Activated naive CD8-positive, alpha-beta T cell (primary cell): Measurements from ENCODE around the gene PTX3.

ENCODE experiments used
- H3K27ac Mint-ChIP-seq: one replicate; pipeline ENCODE4 v1.8.0; 2021; ENCODE audit warnings: mixed read lengths
- H3K27me3 Mint-ChIP-seq: one replicate; pipeline ENCODE4 v1.8.0; 2021; ENCODE audit warnings: mixed read lengths
- H3K36me3 Mint-ChIP-seq: one replicate; pipeline ENCODE4 v1.8.0; 2021; ENCODE audit warnings: mixed read lengths
- H3K4me1 Mint-ChIP-seq: one replicate; pipeline ENCODE4 v1.8.0; 2021; ENCODE audit warnings: low read depth, mixed read lengths
- H3K4me3 Mint-ChIP-seq: one replicate; pipeline ENCODE4 v1.8.0; 2021; ENCODE audit warnings: mild to moderate bottlenecking, mixed read lengths
- H3K9me3 Mint-ChIP-seq: one replicate; pipeline ENCODE4 v1.8.0; 2021; ENCODE audit warnings: low read depth, mixed read lengths

The PTX3 gene

GRCh38 chr3:157445857-157446256 lies 9.2 kb downstream of the PTX3 start:
- no peaks in the 10 kb centered on the region for H3K4me1 Mint-ChIP-seq
- peaks cover 2% of the 10 kb centered on the region for H3K27me3 Mint-ChIP-seq
- peaks cover 3% of the 10 kb centered on the region for H3K36me3 Mint-ChIP-seq
- no peak overlapping the region for H3K27ac Mint-ChIP-seq
- H3K9me3 Mint-ChIP-seq = no peaks in the 10 kb centered on the region
- H3K4me3 Mint-ChIP-seq = no peak overlapping the region

DNA sequence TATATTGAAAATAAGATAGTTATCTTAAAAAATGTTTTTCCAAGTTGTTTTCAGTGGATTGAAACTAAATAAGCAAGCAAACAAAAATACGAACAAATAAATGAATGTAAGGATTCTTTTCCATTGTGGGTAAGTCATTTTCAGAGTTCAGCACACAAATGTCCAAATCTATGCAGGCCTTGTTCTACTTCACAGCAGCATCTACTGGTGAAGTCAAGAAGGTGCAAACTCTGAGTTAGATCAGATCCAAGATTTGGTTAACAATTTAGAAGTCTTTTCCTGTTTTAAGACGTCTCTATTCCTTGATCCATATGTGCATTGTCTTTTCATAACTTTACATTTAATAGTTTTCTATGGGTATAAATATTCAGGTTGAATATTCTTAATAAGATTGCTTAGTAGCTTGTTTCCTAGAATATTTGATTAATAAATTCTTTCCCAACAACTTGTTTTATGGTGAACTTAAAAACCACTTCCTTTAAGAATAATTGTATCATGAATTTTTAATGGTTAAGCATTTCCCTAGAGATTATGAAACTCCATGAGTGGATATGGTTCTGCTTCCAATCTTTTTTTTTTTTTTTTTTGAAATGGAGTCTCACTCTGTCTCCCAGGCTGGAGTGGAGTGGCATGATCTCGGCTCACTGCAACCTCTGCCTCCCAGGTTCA lies 10.5 kb downstream of the PTX3 start:
- H3K9me3 Mint-ChIP-seq = no peaks in the 10 kb centered on the region
- peaks cover 6% of the 10 kb centered on the region for H3K27me3 Mint-ChIP-seq
- no peak overlapping the region for H3K27ac Mint-ChIP-seq
- H3K4me3 Mint-ChIP-seq = no peak overlapping the region
- H3K4me1 Mint-ChIP-seq = no peaks in the 10 kb centered on the region
- H3K36me3 Mint-ChIP-seq = peaks cover 3% of the 10 kb centered on the region

- H3K27me3 Mint-ChIP-seq = peaks cover 8% of the 10 kb centered on the region
- H3K9me3 Mint-ChIP-seq = peaks cover 3% of the 10 kb centered on the region
- no peak overlapping the region for H3K4me3 Mint-ChIP-seq
- H3K4me1 Mint-ChIP-seq = no peaks in the 10 kb centered on the region
- H3K36me3 Mint-ChIP-seq = no peaks in the 10 kb centered on the region
- no peak overlapping the region for H3K27ac Mint-ChIP-seq
Measured at GRCh38 chr3:157452097-157452496, 15.4 kb downstream of the PTX3 start.

- Mint-ChIP-seq H3K9me3 (peaks cover 3% of the 10 kb centered on the region), H3K4me3 (no peak overlapping the region), H3K4me1 (no peaks in the 10 kb centered on the region), H3K36me3 (no peaks in the 10 kb centered on the region), H3K27ac (no peak overlapping the region), H3K27me3 (peaks cover 15% of the 10 kb centered on the region)
Measured at GRCh38 chr3:157453824-157454223, 17.2 kb downstream of the PTX3 start.

- peaks cover 17% of the 10 kb centered on the region for H3K27me3 Mint-ChIP-seq
- no peaks in the 10 kb centered on the region for H3K4me1 Mint-ChIP-seq
- no peak overlapping the region for H3K27ac Mint-ChIP-seq
- H3K36me3 Mint-ChIP-seq = no peaks in the 10 kb centered on the region
- H3K9me3 Mint-ChIP-seq = peaks cover 3% of the 10 kb centered on the region
- no peak overlapping the region for H3K4me3 Mint-ChIP-seq
Measured at GRCh38 chr3:157459706-157460105, 23.1 kb downstream of the PTX3 start.

- no peak overlapping the region for H3K4me3 Mint-ChIP-seq
- H3K27me3 Mint-ChIP-seq = peaks cover 17% of the 10 kb centered on the region
- peaks cover 3% of the 10 kb centered on the region for H3K9me3 Mint-ChIP-seq
- H3K4me1 Mint-ChIP-seq = no peaks in the 10 kb centered on the region
- no peaks in the 10 kb centered on the region for H3K36me3 Mint-ChIP-seq
- H3K27ac Mint-ChIP-seq = no peak overlapping the region
Measured at GRCh38 chr3:157460253-157460652, 23.6 kb downstream of the PTX3 start.

GRCh38 chr3:157463816-157464215 lies 27.2 kb downstream of the PTX3 start:
- H3K4me1 Mint-ChIP-seq = no peaks in the 10 kb centered on the region
- H3K27me3 Mint-ChIP-seq = peaks cover 11% of the 10 kb centered on the region
- no peaks in the 10 kb centered on the region for H3K36me3 Mint-ChIP-seq
- no peak overlapping the region for H3K4me3 Mint-ChIP-seq
- no peaks in the 10 kb centered on the region for H3K9me3 Mint-ChIP-seq
- H3K27ac Mint-ChIP-seq = no peak overlapping the region

DNA sequence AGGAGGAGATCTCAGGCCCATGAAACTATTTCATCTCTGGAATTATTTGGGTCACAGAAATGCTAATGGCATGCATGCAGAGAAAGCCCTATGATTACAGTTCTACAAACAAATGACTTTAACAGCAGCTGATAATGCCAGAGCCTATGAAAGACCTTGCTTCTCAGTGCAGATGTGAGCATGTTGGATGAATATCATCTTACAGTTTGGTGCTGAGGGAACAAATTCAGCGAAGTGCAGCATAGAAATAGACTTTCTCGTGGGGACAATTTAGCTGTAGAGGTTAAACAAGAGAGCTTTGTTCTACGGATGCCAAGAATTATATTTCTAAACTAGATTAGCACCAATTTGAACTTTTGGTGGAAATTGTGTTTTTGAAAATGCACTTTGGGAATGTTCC lies 27.7 kb downstream of the PTX3 start:
- peaks cover 9% of the 10 kb centered on the region for H3K27me3 Mint-ChIP-seq
- no peak overlapping the region for H3K4me3 Mint-ChIP-seq
- H3K27ac Mint-ChIP-seq = no peak overlapping the region
- H3K9me3 Mint-ChIP-seq = no peaks in the 10 kb centered on the region
- no peaks in the 10 kb centered on the region for H3K36me3 Mint-ChIP-seq
- no peaks in the 10 kb centered on the region for H3K4me1 Mint-ChIP-seq

DNA sequence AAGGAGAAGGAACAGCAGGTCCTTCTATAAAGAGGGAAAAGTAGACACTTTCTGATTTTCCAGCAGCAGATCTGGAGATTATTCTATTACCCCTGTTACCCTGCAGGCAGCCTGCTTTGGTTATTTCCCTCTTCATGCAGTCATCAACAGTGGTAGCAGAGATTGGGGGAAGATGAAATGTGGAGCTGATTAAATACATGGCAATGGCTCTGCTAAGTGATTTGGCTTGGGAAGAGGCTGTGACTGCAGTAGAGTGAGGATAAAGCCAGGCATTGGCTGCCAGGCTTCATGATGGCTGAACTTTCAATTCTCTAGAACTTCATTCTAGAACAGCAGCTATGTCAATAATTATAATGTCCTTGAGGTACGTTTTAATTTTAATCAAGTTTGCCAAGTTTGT lies 29.1 kb downstream of the PTX3 start:
- H3K27ac Mint-ChIP-seq = no peak overlapping the region
- H3K27me3 Mint-ChIP-seq = peaks cover 2% of the 10 kb centered on the region
- H3K4me3 Mint-ChIP-seq = no peak overlapping the region

DNA sequence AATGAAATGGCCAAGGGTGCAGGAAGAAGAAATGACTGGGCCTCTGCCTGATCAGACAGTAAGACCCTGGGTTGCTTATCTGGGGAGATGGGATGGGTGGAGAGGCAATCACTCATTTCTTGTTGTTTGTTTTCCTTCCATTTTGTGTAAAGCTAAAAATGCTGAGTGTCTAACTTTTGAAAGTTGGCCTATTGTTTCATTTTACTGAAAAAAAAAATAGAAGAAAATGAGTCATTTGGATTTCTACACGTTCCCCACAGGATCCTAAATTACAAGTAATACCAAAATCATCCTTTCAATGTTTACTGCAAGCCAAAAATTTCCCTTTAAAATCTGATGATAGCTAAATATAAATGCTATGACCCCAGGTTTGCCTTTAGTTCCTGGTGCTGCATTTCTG lies 30.6 kb downstream of the PTX3 start:
- Mint-ChIP-seq H3K27me3 (no peaks in the 10 kb centered on the region), H3K4me3 (no peak overlapping the region), H3K9me3 (no peaks in the 10 kb centered on the region), H3K27ac (no peak overlapping the region), H3K36me3 (no peaks in the 10 kb centered on the region), H3K4me1 (no peaks in the 10 kb centered on the region)

More for the DNA sequence above, 29.1 kb downstream of the PTX3 start:
- Mint-ChIP-seq H3K36me3 (no peaks in the 10 kb centered on the region), H3K9me3 (no peaks in the 10 kb centered on the region), H3K4me1 (no peaks in the 10 kb centered on the region)

DNA sequence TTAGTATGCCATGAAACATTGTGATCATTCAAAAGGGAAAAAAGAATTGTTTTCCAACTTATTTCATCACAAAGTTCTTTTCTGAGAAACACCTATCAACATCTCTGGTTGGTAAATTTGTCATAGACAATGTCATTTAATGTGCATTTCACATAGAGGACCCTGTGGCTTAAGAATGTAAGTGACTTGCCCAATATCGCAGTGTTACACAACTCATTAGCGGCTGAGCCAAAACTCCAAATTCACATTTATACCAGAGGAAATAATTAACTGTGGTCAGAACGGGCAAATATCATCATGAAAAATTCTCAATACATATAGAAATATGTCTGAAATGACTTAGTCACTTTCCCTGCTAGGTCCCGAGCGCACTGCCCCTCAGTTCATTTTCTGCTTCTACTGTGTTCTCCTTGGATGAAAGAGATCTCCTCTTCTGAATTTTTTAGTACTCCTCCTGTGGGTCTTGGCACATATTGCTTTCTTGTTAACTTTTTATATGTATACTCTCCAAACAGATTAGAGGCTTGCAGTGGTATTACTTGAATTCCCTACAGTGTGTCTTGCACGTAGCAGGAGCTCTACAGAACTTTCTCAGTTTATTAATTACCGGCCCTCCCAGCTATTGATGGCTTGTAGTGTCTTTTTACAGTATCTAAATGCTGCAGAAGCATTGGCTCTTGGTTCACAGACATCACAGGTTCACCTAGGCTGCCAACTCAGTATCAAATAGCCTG lies 33.1 kb downstream of the PTX3 start:
- H3K27me3 Mint-ChIP-seq = no peaks in the 10 kb centered on the region
- H3K4me3 Mint-ChIP-seq = no peak overlapping the region
- H3K4me1 Mint-ChIP-seq = no peaks in the 10 kb centered on the region
- no peaks in the 10 kb centered on the region for H3K9me3 Mint-ChIP-seq
- H3K36me3 Mint-ChIP-seq = no peaks in the 10 kb centered on the region
- no peak overlapping the region for H3K27ac Mint-ChIP-seq

DNA sequence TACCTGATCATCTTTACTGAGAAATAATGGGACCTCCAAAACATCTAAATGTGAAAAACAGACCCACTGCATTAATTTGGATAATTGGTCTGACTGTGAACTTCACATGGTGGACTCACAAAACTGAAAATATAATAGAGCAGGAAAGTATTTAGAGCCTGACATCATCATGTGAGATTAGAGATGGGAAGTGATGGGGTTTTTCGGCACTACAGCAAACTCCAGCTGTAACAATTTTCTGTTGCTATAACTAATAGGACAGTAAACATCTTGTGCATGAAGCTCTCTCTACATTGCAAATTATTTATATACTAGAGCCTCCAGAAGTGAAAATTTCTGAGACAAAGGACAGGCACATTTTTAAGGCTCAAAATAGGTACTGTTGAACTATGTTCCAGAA lies 34.4 kb downstream of the PTX3 start:
- Mint-ChIP-seq H3K27ac (no peak overlapping the region), H3K9me3 (no peaks in the 10 kb centered on the region), H3K4me3 (no peak overlapping the region), H3K36me3 (no peaks in the 10 kb centered on the region), H3K27me3 (no peaks in the 10 kb centered on the region), H3K4me1 (no peaks in the 10 kb centered on the region)

DNA sequence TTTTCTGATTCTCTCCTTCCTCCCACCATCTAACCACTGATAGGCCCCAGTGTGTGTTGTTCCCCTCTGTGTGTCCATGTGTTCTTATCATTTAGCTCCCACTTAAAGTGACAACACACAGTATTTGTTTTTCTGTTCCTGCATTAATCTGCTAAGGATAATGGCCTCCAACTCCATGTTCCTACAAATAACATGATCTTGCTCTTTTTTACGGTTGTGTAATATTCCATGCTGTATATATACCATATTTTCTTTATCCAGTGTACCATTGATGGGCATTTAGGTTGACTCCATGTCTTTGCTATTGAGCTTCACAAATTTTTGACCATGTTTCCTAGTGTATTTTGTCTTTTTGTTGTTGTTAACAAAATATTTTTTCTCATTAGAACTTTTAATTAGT lies 36.0 kb downstream of the PTX3 start:
- Mint-ChIP-seq H3K4me1 (no peaks in the 10 kb centered on the region), H3K27me3 (no peaks in the 10 kb centered on the region), H3K27ac (no peak overlapping the region), H3K36me3 (no peaks in the 10 kb centered on the region), H3K9me3 (no peaks in the 10 kb centered on the region), H3K4me3 (no peak overlapping the region)

DNA sequence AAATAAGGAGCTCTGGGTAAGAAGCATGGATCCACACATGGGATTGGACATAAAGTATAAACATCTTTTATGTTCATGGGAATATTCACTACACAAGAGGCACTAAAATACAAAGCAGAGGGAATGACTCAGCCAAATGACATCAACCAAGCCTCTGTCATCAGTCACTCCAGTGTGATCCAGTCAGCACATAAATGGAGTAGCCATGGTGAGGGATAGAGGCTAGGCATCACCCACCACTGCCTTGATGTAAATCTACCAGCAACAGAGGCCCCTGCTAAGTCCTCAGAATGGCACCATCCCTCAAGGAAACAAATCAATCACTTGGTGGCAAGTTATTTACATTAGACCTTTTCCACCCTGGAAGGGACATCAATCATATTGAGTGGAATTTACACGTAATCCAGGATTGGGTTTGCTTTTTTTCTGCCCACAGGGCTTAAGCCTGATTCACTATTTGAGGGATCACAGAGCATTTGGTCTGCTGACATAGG lies 39.3 kb downstream of the PTX3 start:
- Mint-ChIP-seq H3K9me3 (no peaks in the 10 kb centered on the region), H3K27me3 (peaks cover 3% of the 10 kb centered on the region), H3K36me3 (no peaks in the 10 kb centered on the region), H3K4me3 (no peak overlapping the region), H3K27ac (no peak overlapping the region), H3K4me1 (no peaks in the 10 kb centered on the region)

DNA sequence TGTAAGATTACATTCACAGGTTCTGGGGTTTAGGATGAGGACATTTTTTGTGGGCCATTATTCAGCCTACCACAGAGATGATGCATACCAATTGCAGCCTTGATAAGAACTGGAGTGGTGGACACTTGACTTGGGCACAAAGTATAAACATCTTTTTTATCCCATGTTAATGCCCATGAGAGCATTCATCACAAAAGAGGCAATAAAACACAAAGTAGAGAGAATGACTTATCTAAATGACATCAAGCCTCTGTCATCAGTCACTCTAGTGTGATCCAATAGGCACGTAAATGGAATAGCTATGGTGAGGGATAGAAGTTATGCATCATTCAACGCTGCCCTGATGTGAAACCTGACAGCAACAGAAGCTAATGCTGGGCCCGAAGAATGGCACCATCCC lies 40.8 kb downstream of the PTX3 start:
- Mint-ChIP-seq H3K36me3 (no peaks in the 10 kb centered on the region), H3K27ac (no peak overlapping the region), H3K27me3 (peaks cover 3% of the 10 kb centered on the region), H3K4me3 (no peak overlapping the region), H3K9me3 (no peaks in the 10 kb centered on the region), H3K4me1 (no peaks in the 10 kb centered on the region)
